Measurements from ENCODE around the gene INHBC.
"Not testable (repeated sequence)": the region's sequence is repeated elsewhere in the genome, so short reads cannot be mapped to it uniquely, and the experiment has no call there.

DNA sequence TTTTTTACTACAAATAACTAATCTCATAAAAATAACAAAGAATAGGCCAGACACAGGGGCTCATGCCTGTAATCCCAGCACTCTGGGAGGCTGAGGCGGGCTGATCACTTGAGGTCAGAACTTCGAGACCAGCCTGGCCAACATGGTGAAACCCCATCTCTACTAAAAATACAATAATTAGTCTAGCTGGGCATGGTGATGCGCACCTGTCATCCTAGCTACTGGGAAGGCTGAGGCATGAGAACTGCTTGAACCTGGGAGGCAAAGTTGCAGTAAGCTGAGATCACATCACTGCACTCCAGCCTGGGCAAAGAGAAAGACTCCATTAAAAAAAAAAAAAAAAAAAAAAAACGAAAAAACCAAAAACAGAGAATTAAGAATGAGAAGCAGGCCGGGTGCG is 20.4 kb upstream of the INHBC start:
- TF ChIP-seq, protein P1, sequence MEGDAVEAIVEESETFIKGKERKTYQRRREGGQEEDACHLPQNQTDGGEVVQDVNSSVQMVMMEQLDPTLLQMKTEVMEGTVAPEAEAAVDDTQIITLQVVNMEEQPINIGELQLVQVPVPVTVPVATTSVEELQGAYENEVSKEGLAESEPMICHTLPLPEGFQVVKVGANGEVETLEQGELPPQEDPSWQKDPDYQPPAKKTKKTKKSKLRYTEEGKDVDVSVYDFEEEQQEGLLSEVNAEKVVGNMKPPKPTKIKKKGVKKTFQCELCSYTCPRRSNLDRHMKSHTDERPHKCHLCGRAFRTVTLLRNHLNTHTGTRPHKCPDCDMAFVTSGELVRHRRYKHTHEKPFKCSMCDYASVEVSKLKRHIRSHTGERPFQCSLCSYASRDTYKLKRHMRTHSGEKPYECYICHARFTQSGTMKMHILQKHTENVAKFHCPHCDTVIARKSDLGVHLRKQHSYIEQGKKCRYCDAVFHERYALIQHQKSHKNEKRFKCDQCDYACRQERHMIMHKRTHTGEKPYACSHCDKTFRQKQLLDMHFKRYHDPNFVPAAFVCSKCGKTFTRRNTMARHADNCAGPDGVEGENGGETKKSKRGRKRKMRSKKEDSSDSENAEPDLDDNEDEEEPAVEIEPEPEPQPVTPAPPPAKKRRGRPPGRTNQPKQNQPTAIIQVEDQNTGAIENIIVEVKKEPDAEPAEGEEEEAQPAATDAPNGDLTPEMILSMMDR (IDR thresholded peaks at IDR 0.05) = not testable (repeated sequence)
- TF ChIP-seq ZFX (IDR thresholded peaks at IDR 0.05; ENCODE audit: borderline replicate concordance) = not testable (repeated sequence)

Measured in 22Rv1 (cell line).